8988T (cell line): ENCODE measurements around the gene DISC1.
"Not testable (repeated sequence)": the region's sequence is repeated elsewhere in the genome, so short reads cannot be mapped to it uniquely, and the experiment has no call there.

Experiments
- DNase-seq: peaks from one replicate; pipeline ENCODE4 v3.0.0; 2011

The DISC1 gene

GRCh38 chr1:231639819-231640218, 13.2 kb downstream of the DISC1 start:
- DNase-seq: no peak

GRCh38 chr1:231641444-231641843, 14.9 kb downstream of the DISC1 start:
- DNase-seq: not testable (repeated sequence)

- DNase-seq: not testable (repeated sequence)
These were observed 15.5 kb downstream of the DISC1 start for GRCh38 chr1:231642061-231642460.

- no peak for DNase-seq
These were observed 16.0 kb downstream of the DISC1 start for GRCh38 chr1:231642618-231643017.

GRCh38 chr1:231643071-231643934, 16.7 kb downstream of the DISC1 start:
- no peak for DNase-seq

- no peak for DNase-seq
These were observed 17.3 kb downstream of the DISC1 start for GRCh38 chr1:231643935-231644237.

GRCh38 chr1:231645634-231646033, 19.0 kb downstream of the DISC1 start:
- DNase-seq: not testable (repeated sequence)

GRCh38 chr1:231646165-231646564, 19.6 kb downstream of the DISC1 start:
- DNase-seq: not testable (repeated sequence)

GRCh38 chr1:231651621-231652260, 25.2 kb downstream of the DISC1 start:
- DNase-seq: not testable (repeated sequence)

GRCh38 chr1:231653632-231654031, 27.0 kb downstream of the DISC1 start:
- DNase-seq: no peak

GRCh38 chr1:231656741-231657140, 30.2 kb downstream of the DISC1 start:
- DNase-seq: no peak

GRCh38 chr1:231658223-231658622, 31.6 kb downstream of the DISC1 start:
- DNase-seq: not testable (repeated sequence)

GRCh38 chr1:231660198-231660597, 33.6 kb downstream of the DISC1 start:
- no peak for DNase-seq

GRCh38 chr1:231663211-231663792, 36.7 kb downstream of the DISC1 start:
- no peak for DNase-seq

GRCh38 chr1:231665101-231665500, 38.5 kb downstream of the DISC1 start:
- no peak for DNase-seq

- no peak for DNase-seq
These were observed 39.1 kb downstream of the DISC1 start for GRCh38 chr1:231665726-231666125.

- no peak for DNase-seq
These were observed 39.8 kb downstream of the DISC1 start for GRCh38 chr1:231666220-231666936.

GRCh38 chr1:231666937-231667608, 40.5 kb downstream of the DISC1 start:
- no peak for DNase-seq

GRCh38 chr1:231667896-231668506, 41.4 kb downstream of the DISC1 start:
- no peak for DNase-seq

- no peak for DNase-seq
These were observed 42.2 kb downstream of the DISC1 start for GRCh38 chr1:231668826-231669225.

GRCh38 chr1:231669864-231670621, 43.5 kb downstream of the DISC1 start:
- DNase-seq: not testable (repeated sequence)

- DNase-seq: no peak
These were observed 44.2 kb downstream of the DISC1 start for GRCh38 chr1:231670755-231671154.
